ENCODE results near the gene SGCA.

SGCA gene

DNA sequence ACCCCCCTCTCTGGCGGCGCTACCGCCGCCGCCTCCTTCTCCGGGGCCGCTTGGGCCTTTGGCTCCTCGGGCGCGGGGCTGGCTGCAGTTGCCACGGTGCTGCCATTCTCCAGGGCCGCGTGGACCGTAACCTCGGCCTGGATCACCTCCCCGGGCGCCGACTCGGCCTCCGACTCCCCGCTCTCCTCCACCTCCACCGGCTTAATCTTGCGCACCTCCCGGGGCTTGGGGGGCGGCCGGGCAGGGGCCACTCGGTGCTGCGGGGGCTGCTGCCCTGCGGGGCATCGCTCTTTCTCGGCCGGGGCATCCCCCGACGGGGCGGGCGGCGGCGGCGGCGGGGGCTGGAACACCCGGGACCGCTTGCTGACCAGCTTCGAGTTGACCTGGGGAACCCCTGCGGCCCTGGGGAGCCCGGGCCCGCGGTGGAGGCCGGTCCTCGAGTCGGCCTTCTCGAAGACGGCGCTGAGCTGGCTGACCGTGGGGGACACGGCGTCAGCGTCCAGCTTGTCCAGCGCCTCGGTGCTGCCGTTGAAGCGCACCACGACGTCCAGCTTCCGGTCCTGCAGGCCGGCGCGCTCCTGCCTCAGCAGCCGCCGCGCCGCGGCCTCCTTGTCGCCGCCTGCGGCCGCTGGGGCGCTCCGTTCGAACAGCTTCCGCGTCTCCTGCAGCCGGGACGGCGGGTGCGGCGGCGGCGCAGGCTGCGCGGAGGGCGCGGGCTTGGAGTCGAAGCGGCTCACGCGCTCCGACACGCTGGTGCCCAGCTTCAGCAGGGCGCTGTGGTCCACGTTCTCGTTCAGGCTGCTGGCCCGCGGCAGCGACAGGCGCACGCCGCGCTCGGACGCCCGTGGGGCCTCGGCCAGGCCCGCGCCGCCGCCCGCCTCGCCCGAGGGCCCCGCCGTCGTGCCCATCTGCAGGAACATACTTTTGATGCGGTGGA, 16.1 kb upstream of the SGCA start:
- peak; percentile 46 for DNase-seq (ENCODE audit: low read depth)

- DNase-seq (ENCODE audit: low read depth): no peak
Observed at GRCh38 chr17:50150354-50151040, 15.3 kb upstream of the SGCA start, which contains the start of gene PPP1R9B. Gene PPP1R9B (minus strand): TSS chr17:50150677. CDS start chr17:50150513, 164 bp downstream.

GRCh38 chr17:50151041-50151936, 14.5 kb upstream of the SGCA start:
- peak; percentile 92 for DNase-seq (ENCODE audit: low read depth)

GRCh38 chr17:50151937-50152547, 13.8 kb upstream of the SGCA start:
- peak; percentile 93 for DNase-seq (ENCODE audit: low read depth)

DNA sequence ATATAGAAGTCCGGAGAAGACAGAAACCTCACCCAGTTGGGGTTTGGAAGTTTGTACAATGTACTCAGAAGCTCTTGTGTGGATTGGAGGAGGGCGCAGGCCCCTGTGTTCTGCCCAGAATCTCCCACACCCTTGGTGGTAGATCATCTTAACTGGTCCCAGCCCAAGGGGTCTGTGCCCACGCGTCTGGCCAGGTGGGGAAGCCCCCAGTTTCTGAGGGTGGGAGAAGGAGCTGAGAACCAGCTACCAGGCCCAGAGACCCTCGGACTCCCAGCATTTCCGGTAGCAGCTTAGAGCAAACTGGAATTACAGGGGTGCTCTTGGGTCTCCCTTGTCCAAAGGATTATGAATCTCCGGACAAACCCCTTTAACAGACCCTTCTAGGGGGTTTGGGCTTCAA, 13.1 kb upstream of the SGCA start:
- no peak for DNase-seq (ENCODE audit: low read depth)

DNA sequence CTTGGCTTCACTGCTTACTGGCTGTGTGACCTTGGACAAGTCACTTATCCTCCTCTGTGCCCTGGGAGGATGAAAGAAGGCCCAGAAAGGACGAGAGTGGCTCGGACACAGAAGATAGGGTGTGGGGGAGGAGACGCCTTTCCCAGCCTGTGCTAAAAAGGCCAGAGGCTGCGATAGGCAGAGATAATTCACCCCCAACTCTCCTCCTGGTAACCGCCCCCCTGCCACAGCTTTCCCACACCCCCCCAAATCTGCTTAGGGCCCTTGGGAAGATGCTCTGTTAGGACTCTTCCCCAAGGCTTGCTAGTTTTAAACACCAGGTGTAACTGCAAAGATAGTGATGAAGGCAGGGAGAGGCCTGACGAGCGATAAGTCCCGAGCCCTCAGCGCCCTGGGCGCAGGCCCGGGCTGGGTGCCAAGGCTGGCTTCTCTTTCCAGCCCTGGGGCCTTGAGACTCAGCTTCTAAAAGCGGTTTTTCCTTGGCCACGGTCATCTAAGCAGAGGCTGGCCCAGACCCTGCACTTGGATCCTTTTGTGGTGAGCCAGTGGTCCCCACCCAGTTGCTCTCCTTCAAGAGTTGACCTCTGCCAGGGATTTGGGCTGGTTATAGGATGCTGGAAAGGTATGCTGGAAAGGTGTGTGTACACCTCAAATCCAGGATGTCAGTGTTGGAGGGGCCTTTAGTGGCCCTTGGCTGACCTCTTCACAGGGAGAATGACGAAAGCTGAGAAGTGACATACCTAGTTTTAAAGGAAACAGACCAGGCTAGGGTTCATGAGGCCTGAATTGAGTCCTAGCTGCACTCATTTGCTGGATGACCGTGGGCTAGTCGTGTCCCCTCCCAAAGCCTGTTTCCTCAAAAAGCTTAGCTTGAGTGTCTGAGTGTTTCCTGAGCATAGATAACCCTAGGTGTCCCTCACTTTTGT, 11.9 kb upstream of the SGCA start:
- no peak for DNase-seq (ENCODE audit: low read depth)

GRCh38 chr17:50154604-50155003, 11.2 kb upstream of the SGCA start:
- no peak for DNase-seq (ENCODE audit: low read depth)

DNA sequence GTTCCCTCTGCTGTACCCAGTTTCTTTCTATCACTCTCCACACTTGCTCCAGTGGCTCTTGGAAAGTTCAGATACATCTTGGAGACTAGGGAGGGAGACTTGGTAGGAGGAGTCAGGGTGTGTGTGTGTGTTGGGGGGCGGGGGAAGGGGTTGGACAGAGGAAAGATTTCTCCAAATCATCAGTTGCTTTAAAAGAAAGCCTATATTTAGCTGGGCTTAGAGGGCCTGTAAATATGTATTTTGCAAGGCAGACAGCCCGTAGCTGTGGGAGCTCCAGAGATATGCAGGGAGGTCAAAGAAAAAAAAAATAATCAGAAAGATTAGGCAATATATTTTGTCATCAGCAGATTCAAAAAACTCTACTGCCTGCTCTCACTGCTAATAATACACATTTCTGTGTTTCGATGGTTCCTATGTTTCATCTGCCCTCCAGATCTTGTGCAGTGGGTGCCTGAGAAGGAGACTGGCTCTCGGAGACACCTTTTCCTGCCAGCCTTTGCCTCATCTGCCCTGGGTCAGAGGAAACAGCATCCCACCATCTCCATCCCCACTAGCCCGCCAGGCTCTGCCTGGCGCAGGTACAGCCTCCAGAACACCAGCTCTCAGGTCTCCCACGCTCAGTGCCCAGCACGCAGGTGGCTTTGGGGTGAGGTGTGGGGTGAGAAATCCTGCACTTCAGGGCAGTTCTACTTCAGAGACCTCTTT, 10.5 kb upstream of the SGCA start:
- peak; percentile 92 for DNase-seq (ENCODE audit: low read depth)

- DNase-seq (ENCODE audit: low read depth): no peak
Observed at GRCh38 chr17:50157891-50158290, 7.9 kb upstream of the SGCA start.

- peak; percentile 74 for DNase-seq (ENCODE audit: low read depth)
Observed at GRCh38 chr17:50161023-50161910, 4.5 kb upstream of the SGCA start.

DNA sequence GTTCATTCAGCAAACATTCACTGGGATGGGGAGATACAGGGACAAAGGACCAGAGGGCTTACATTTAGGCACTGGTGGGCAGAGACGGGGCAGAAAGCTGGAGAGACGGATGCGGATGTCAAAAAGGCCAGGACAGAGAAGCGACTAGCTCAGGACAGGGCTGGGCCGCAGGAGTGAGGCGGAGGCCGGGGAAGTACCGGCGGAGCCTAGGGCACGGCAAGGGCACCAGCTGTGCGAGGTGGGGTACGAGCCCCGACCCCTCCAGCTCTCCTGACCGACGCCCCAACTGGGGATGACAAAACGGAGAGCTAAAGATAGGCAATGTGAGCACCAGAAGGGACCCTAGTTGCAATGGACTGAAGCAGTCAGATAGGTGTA, 3.9 kb upstream of the SGCA start:
- DNase-seq (ENCODE audit: low read depth): no peak

DNA sequence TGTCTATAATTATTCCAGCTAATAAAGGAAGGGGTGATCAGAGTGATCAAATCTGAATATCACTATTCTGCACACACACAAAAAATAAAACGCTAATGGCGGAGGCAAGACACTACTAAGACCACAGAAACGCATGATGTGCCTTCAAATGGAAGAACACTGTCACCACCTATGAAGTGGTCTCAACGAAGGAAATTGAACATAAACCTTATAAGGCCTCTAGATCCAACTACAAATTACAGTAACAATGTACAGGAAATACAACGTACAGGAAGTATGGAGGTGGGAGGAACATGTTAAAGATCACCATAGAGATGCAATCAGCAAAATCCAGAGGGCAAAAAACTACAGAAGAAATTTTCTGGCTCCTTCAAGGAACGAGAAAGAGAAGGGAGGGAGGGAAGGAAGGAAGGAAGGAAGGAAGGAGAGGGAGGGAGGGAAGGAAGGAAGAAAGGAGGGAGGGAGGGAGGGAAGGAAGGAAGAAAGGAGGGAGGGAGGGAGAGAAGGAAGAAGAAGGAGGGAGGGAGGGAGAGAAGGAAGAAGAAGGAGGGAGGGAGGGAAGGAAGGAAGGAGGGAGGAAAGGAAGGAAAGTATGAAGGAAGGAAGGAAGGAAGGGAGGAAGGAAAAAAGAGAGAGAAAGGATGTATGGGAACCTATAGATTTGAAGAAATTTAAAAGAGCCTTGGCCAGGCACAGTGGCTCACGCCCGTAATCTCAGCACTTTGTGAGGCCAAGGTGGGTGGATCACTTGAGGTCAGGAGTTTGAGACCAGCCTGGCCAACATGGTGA, 3.1 kb upstream of the SGCA start:
- DNase-seq (ENCODE audit: low read depth): no peak

GRCh38 chr17:50163843-50164696, 1.7 kb upstream of the SGCA start:
- DNase-seq (ENCODE audit: low read depth): no peak

DNA sequence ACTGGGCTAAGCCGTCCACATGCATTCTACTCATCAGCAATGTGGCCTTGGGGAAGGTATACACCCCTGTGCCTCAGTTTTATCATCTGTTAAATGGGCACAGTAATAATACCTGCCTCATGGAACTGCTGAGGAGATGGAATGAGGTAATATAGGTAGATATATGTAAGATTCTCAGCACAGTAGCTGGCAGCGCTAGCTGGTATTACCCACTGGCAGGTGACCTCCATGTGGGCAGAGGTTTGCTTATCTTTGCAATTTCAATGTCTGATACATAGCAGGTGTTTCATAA, 1.2 kb upstream of the SGCA start:
- DNase-seq (ENCODE audit: low read depth): no peak

- no peak for DNase-seq (ENCODE audit: low read depth)
Observed at GRCh38 chr17:50165066-50165465, 739 bp upstream of the SGCA start.

- DNase-seq (ENCODE audit: low read depth): no peak
Observed at GRCh38 chr17:50165466-50165865, 339 bp upstream of the SGCA start.

GRCh38 chr17:50166518-50167181, 845 bp downstream of the SGCA start:
- no peak for DNase-seq (ENCODE audit: low read depth)

All from amniotic epithelial cell (primary cell).